GM18858 (cell line): Measurements from ENCODE around the gene LHX1.

Experiments used
- ATAC-seq: cut with Tn5 transposase; IDR thresholded peaks from one replicate; pipeline ENCODE4 v1.9.1; 2021; ENCODE audit not compliant: unreplicated experiment

The LHX1 gene

DNA sequence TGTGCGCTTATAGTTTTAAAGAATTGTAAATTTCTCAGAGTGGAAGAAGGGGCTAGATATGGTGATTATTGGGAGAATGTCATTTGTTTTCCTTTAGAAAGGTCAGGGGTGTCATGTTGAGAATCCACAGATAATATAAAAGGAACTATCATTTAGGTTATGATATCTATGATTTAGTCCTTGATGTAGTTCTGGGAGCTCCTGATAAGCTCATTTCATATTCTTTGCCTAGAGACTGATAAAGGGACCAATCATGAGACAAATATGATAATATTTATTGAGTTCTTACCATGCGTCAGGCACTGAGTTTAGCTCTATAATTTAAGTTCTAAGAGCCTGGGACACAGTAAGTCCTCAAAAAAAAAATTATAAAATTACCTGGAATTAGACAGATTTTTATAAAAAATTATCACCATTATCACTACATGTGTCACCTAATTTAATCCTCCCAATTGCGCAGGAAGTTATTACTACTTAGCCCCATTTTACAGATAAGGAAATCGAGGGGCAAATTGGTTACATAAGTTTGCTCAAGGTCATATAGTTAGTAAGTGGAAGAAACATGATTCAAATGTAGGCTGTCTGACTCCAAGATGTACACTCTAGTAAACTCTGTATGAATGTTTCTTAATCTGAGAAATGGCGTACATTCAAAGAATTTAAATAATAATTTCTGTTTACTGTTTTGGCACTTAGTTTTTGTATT, 14.0 kb downstream of the LHX1 start:
- ATAC-seq, result no peak

DNA sequence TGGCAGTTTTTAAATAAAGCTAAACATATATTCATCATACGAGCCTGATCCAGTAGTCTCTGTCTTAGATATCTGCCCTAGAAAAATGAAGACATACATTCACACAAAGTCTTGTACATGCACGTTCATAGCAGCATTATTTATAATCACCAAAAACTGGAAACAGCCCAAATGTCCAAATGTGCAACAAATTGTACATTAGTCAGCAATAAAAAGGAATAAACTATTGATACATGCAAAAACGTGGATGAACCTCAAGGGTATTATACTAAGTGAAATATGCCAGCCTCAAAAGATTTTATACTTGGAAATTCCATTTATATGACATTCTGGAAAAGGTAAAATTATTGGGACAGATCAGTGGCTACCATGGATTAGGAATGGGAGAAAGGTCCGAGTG, 34.2 kb downstream of the LHX1 start:
- ATAC-seq, result no peak

DNA sequence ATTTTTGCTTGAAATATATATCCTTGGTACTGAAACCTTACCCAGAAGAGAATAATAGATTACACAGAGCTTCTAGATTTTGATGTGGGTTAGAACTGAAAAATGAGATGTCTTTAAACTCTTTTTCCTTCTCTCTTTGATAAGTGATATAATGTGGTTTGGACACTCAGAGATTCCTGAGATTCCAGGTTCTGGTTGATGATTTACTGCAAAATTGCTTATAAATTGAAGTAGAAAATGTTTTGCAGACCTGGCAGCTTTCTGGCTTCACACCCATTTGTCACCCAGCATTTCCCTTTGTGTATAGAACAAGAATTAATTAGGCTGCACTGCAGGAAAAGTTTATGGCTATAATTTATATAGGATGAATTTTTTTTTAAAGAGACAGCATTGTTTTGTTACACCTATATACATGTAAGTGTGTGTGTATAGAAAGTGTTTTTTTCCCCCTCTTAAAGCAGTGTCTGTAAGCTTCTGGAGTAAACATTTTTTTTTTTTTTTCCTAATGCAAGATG, 35.0 kb downstream of the LHX1 start:
- no peak for ATAC-seq

DNA sequence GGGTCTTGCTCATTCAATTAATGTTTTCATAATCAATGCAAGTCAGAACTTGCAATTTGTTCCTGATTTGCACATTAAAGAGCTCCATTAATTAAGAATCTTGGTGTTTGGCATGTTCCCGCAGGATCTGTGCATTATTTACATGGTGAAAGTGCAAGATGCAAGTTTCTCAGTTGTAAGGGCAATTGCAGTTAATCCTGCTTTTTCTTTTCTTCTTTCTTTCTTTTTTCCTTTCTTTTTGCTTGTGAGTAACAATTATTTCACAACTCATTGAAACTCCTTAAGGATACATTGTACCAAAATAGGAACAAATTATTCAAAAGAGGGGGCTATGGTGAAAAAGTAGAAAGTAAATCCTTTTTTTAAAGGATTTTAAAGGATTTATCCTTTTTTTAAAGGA, 35.6 kb downstream of the LHX1 start:
- no peak for ATAC-seq

DNA sequence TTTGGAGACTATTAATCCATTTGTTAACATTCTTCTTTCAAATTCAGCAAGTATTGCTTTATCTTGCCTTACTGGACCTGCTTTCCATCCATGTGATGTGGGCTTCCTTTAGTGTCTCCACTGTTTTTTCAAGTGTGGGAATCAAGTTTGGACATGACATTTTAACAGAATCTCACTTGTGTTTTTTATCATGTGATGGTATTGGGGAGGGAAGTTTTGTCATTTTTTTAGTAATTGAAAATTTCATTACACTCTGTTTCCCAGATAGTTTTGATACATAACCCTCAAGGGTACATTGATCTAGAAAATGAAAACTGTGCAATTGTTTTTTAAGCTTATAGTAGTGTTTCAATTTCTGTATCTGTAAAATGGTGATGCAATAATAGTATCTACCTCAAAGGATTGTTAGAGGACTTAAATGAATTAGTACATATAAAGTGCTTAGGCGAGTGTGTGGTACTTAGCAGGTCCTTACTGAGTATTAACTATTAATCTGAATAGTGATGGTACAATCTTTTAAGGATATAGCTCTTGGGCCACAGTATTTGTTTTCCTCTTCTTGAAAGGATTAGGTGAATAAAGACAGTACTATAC, 38.7 kb downstream of the LHX1 start:
- no peak for ATAC-seq

DNA sequence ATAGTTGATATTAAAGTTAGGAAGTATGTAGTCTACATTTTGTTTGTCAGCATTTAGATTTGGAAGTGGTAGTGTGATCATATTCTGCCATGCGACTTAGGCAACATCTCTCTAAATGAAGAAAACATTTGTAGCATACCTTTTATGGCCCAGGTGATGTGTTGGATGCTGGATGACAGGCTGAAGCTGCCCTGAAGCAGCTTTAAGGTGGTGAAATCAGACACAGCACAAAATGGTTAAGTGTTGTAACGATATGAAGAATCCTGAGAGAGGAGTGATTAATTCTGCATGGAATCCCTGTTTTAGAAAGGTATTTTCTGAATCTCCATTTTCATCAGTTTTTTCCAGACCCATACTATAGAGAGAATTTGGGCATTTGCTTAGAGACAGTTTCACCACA, 39.8 kb downstream of the LHX1 start:
- no peak for ATAC-seq

DNA sequence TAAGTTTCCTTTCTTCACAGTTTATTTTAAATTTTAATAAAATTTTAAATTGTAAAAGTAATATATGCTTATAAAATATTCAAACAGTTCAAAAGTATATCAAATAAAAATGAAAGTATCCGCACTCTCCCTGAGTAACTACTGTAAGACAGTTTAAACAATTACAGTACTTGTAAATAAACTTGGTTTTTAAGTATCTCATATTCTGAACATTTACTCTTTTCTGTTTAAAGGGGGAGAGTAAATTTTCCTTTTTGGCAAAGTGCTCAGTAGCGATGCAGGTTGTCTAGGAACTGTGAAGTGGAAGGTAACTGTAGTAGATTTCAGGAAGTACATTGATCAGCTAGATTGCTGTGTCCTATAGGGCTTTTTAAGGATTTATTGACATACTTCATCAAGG, 40.3 kb downstream of the LHX1 start:
- ATAC-seq, result no peak

DNA sequence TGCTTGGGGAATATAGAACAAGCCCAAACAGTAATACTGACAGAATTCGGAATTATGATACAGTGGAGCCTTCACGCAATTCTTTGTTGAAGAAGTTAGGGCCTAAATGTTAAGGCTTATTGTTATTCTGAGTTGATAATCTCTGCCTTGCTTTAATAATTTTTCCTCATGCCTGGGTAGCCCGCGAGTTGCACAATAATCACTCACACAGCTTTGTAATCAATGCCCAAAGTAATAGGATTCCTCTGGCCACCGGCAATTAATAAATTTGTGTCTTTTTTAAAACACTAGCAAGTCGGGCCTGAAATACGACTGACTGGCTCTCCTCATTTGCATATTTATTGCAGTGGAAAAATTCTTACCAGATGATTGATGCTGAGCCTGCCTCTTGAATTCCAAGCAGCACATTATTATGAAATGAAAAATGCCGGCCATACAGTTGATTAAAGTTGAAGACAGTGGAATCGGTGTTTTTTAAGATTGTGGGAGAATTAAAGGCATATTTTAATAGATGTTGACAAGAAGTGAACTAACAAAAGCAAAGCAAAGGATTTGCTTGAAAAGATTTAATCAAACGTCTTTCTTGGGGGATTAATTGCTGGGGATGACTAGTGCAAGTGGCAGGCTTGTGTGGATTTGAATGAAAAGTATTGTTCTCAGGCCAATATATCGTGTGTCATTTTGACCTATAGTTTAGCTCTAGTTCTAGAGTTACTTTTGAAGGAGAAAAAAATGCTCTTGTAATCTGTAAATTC, 41.7 kb downstream of the LHX1 start:
- no peak for ATAC-seq

DNA sequence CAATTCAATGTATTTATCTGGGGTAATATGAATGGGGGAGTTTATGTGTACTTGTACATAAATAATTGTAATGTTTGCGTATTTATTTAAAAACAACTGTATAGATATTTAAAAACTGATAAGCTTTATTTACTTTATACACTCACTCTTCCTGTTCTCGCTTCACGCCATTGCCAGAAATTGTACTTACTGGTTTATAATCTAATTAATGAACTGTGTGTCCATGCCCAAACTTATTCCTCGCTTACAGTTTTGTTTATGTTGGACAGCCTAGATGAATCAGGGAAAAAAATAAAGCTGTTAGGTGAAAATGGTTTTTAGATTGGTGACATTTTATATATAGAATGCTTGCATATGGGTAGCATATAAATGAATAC, 42.3 kb downstream of the LHX1 start:
- no peak for ATAC-seq

DNA sequence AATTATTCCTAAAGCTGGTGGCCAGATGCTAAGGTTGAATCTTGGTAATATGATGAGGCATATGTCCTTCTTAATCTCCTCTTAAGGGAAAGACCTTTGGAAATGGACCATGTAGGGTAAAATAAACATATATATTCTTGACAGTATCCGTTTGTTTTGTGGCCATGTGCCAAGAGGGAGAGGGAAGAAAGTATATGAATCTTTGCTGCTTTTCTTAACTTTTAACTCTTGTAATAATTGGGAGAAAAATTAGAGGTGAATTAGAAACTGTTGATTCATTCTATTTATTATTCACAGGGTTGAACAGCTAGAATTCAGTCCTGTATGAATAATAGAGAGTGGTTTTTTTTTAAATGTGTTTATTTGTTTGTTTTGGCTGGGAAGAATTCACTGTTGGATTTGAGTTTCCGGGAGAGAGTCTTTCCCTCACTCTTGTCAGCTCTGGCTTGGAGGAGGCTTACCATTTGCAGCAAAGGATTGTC, 43.0 kb downstream of the LHX1 start:
- ATAC-seq, result no peak

DNA sequence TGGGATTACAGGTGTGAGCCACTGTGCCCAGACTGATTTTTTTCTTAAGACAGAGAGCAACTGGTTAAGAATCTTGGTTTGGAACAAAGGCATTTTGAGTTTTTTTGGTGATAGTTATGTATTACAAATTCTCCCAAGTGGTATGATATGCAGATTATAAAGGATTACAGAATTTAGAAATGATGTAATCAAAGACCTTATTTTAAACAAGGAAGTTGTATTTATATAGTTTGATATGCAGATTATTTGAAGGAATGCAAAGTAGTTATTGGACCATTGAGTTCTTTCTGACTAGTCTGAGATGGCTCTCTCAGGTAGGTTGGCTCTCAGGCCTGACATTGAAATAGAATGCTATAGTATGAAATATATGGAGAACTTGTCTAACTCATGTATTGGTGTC, 46.3 kb downstream of the LHX1 start:
- ATAC-seq, result no peak

DNA sequence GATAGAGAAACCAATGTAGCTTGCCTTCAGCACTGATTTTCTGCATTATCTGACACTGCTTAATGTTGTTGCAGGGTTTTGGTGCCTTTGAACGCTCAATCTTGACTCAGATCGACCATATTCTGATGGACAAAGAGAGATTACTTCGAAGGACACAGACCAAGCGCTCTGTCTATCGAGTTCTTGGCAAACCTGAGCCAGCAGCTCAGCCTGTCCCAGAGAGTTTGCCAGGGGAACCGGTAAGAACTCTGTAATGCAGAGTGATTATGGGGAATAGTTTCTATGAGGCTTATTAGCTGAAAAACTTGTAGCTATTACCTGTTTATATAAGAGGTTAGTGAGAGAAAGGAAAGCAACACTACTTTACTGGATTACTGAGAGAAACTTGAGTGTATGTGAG, 51.9 kb downstream of the LHX1 start:
- no peak for ATAC-seq

DNA sequence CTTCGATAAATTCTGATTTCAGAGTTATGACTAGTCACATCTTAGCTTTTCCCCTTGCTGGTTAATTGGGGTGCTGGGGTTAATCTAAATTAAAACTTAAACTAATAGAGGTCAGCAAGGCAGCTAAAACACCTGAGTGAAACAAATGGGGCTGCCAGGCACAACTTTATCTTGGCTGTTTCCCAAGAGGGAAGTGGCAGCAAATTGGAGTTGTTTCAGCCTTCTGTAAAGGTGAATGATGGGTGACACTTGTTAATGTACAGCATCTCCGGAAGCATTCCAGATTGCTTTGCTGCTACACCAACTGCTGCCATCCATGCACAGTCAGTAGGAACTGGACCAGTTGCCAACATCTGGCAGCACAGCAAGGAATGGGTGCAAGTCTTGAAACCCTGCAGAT, 55.4 kb downstream of the LHX1 start:
- no peak for ATAC-seq

DNA sequence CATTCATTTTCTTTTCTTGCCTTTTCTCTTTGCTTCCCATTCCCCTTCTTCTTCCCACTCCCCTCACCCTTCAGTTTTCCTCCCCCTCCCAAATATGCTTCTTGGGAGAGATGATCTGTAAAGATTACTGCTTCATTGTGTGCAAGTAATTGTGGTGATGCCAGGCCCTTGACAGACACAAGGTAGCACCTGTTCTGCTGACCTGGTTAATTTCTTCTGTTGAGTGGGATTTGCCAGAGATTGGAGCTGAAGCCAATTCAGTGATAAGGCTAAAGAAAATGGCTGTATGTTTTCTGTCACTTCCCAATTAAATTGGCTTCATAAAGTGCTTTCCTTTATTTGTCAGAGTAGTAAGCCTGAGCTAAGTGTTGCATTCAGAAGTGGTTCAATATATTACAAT, 56.0 kb downstream of the LHX1 start:
- no peak for ATAC-seq
